Measurements from ENCODE around the gene MIPOL1.

- TF ChIP-seq POLR2A (IDR thresholded peaks at IDR 0.05) (no peak), CTCF (IDR thresholded peaks at IDR 0.05) (no peak)
These were observed 39.4 kb downstream of the MIPOL1 start for GRCh38 chr14:37237094-37237493.
